HG02763 (cell line): Measurements from ENCODE around the gene GNAS.

Experiments used
- ATAC-seq: cut with Tn5 transposase; IDR thresholded peaks from one replicate; pipeline ENCODE4 v1.9.1; 2021; ENCODE audit warnings: mild to moderate bottlenecking, moderate library complexity; ENCODE audit not compliant: unreplicated experiment

Gene GNAS

GRCh38 chr20:58895448-58896180 lies 43.1 kb downstream of the GNAS start:
- ATAC-seq, result no peak

- ATAC-seq, result no peak
Observed at GRCh38 chr20:58896820-58897219, 44.3 kb downstream of the GNAS start.

GRCh38 chr20:58897488-58897887 lies 45.0 kb downstream of the GNAS start:
- ATAC-seq, result no peak

GRCh38 chr20:58898629-58899408 lies 46.3 kb downstream of the GNAS start:
- ATAC-seq, result no peak

- no peak for ATAC-seq
Observed at GRCh38 chr20:58899512-58899911, 47.0 kb downstream of the GNAS start.

GRCh38 chr20:58900397-58900796 lies 47.9 kb downstream of the GNAS start:
- no peak for ATAC-seq

- no peak for ATAC-seq
Observed at GRCh38 chr20:58901488-58902402, 49.2 kb downstream of the GNAS start.

- no peak for ATAC-seq
Observed at GRCh38 chr20:58903614-58904013, 51.1 kb downstream of the GNAS start.

GRCh38 chr20:58905236-58905635 lies 52.7 kb downstream of the GNAS start:
- no peak for ATAC-seq

- ATAC-seq, result no peak
Observed at GRCh38 chr20:58906111-58906510, 53.6 kb downstream of the GNAS start.

GRCh38 chr20:58906894-58907293 lies 54.4 kb downstream of the GNAS start:
- no peak for ATAC-seq

GRCh38 chr20:58907320-58908137 lies 55.0 kb downstream of the GNAS start:
- peak; percentile 76 for ATAC-seq

GRCh38 chr20:58908221-58908620 lies 55.7 kb downstream of the GNAS start:
- ATAC-seq, result no peak

- no peak for ATAC-seq
Observed at GRCh38 chr20:58908941-58909340, 56.4 kb downstream of the GNAS start.

GRCh38 chr20:58909585-58909984 lies 57.1 kb downstream of the GNAS start:
- no peak for ATAC-seq

GRCh38 chr20:58910473-58910872 lies 58.0 kb downstream of the GNAS start:
- no peak for ATAC-seq

- no peak for ATAC-seq
Observed at GRCh38 chr20:58911309-58911708, 58.8 kb downstream of the GNAS start.

GRCh38 chr20:58911970-58912369 lies 59.5 kb downstream of the GNAS start:
- no peak for ATAC-seq

- ATAC-seq, result no peak
Observed at GRCh38 chr20:58913079-58913478, 60.6 kb downstream of the GNAS start.

- ATAC-seq, result no peak
Observed at GRCh38 chr20:58918621-58919020, 66.1 kb downstream of the GNAS start.
